H9 (cell line): ENCODE data around the gene C20orf144. TPM values are rescaled to one million over a fixed set of nuclear protein-coding genes. Genes with fewer than 3 reads are reported as not detected.

Experiments
- DNase-seq: peaks from one replicate; pipeline ENCODE4 v3.0.0-alpha.2; 2017
- H2AFZ ChIP-seq: one replicate; pipeline ENCODE4 v1.6.1; 2013; ENCODE audit warnings: mild to moderate bottlenecking, low read length, control low read depth, moderate library complexity
- H2AK5ac ChIP-seq: 2 replicates; pipeline ENCODE4 v1.6.1; 2013; ENCODE audit warnings: low read length, control low read depth, mixed read lengths; ENCODE audit not compliant: insufficient read length
- H2BK120ac ChIP-seq: one replicate; pipeline ENCODE4 v1.6.1; 2013; ENCODE audit warnings: low read depth, mild to moderate bottlenecking, low read length, control low read depth, inconsistent platforms; ENCODE audit not compliant: poor library complexity, severe bottlenecking
- H2BK12ac ChIP-seq: 2 replicates; pipeline ENCODE4 v1.6.1; 2013; ENCODE audit warnings: low read length, control low read depth, mixed read lengths, low read depth; ENCODE audit not compliant: insufficient read length
- H2BK15ac ChIP-seq: 2 replicates; pipeline ENCODE4 v1.6.1; 2013; ENCODE audit warnings: low read depth, low read length, control low read depth
- H2BK20ac ChIP-seq: one replicate; pipeline ENCODE4 v1.6.1; 2013; ENCODE audit warnings: low read depth, mild to moderate bottlenecking, low read length, control low read depth, inconsistent platforms; ENCODE audit not compliant: poor library complexity, severe bottlenecking
- H2BK5ac ChIP-seq: 2 replicates; pipeline ENCODE4 v1.6.1; 2013; ENCODE audit warnings: low read length, control low read depth, mixed read lengths; ENCODE audit not compliant: insufficient read length
- H3K14ac ChIP-seq: 2 replicates; pipeline ENCODE4 v1.6.1; 2013; ENCODE audit warnings: low read length, control low read depth; ENCODE audit not compliant: insufficient read depth
- H3K18ac ChIP-seq: 2 replicates; pipeline ENCODE4 v1.6.1; 2013; ENCODE audit warnings: low read depth, mild to moderate bottlenecking, mixed read lengths, low read length, control low read depth; ENCODE audit not compliant: insufficient read length
- H3K23ac ChIP-seq: 2 replicates; pipeline ENCODE4 v1.6.1; 2013; ENCODE audit warnings: low read length, control low read depth, mixed read lengths, low read depth; ENCODE audit not compliant: insufficient read length
- H3K23me2 ChIP-seq: 2 replicates; pipeline ENCODE4 v1.6.1; 2013; ENCODE audit warnings: low read depth, mild to moderate bottlenecking, mixed read lengths, low read length, control low read depth; ENCODE audit not compliant: insufficient read length, poor library complexity, severe bottlenecking
- H3K27ac ChIP-seq: 2 replicates; pipeline ENCODE4 v1.5.1; 2013; ENCODE audit warnings: low read length, control low read depth, mixed read lengths, low read depth; ENCODE audit not compliant: insufficient read length
- H3K27me3 ChIP-seq: 2 replicates; pipeline ENCODE4 v1.6.1; 2013; ENCODE audit warnings: low read length, control low read depth, inconsistent platforms; ENCODE audit not compliant: insufficient read depth
- H3K4ac ChIP-seq: 2 replicates; pipeline ENCODE4 v1.6.1; 2013; ENCODE audit warnings: low read depth, mild to moderate bottlenecking, control low read depth, inconsistent platforms, low read length, moderate library complexity
- H3K4me1 ChIP-seq: 2 replicates; pipeline ENCODE4 v1.6.1; 2013; ENCODE audit warnings: low read length, control low read depth, inconsistent platforms; ENCODE audit not compliant: insufficient read depth
- H3K4me2 ChIP-seq: 2 replicates; pipeline ENCODE4 v1.6.1; 2013; ENCODE audit warnings: low read length, control low read depth, mixed read lengths; ENCODE audit not compliant: insufficient read length, insufficient read depth
- H3K56ac ChIP-seq: 2 replicates; pipeline ENCODE4 v1.6.1; 2013; ENCODE audit warnings: low read depth, mild to moderate bottlenecking, mixed read lengths, low read length, control low read depth; ENCODE audit not compliant: insufficient read length
- H3K79me1 ChIP-seq: 2 replicates; pipeline ENCODE4 v1.6.1; 2013; ENCODE audit warnings: low read depth, mild to moderate bottlenecking, moderate library complexity, low read length, control low read depth, inconsistent platforms; ENCODE audit not compliant: insufficient read depth, poor library complexity, severe bottlenecking
- H3K79me2 ChIP-seq: 2 replicates; pipeline ENCODE4 v1.6.1; 2013; ENCODE audit warnings: low read length, control low read depth, inconsistent platforms; ENCODE audit not compliant: insufficient read depth
- H3K9ac ChIP-seq: 2 replicates; pipeline ENCODE4 v1.6.1; 2013; ENCODE audit warnings: low read length, control low read depth, mixed read lengths; ENCODE audit not compliant: insufficient read length; ENCODE audit errors: extremely low read depth
- H3K9me3 ChIP-seq: one replicate; pipeline ENCODE4 v1.6.1; 2013; ENCODE audit warnings: low read depth, low read length, inconsistent platforms; ENCODE audit not compliant: control insufficient read depth
- H3T11ph ChIP-seq: one replicate; pipeline ENCODE4 v1.6.1; 2013; ENCODE audit warnings: mild to moderate bottlenecking, low read length, control low read depth, inconsistent platforms
- H4K20me1 ChIP-seq: one replicate; pipeline ENCODE4 v1.6.1; 2013; ENCODE audit not compliant: control insufficient read depth, insufficient read length, insufficient read depth
- H4K5ac ChIP-seq: 2 replicates; pipeline ENCODE4 v1.6.1; 2013; ENCODE audit warnings: low read depth, mild to moderate bottlenecking, mixed read lengths, low read length, control low read depth; ENCODE audit not compliant: insufficient read length
- H4K8ac ChIP-seq: replicated peaks from 2 replicates; pipeline ENCODE4 v1.6.1; 2013; ENCODE audit warnings: low read length, control low read depth, mixed read lengths, low read depth; ENCODE audit not compliant: insufficient read length
- H4K91ac ChIP-seq: 2 replicates; pipeline ENCODE4 v1.6.1; 2013; ENCODE audit warnings: low read depth, mild to moderate bottlenecking, moderate library complexity, mixed read lengths, low read length, control low read depth; ENCODE audit not compliant: insufficient read length
- H3K27ac Mint-ChIP-seq, 3 experiments: 2 replicates in 2 of 3; 3 replicates in 1 of 3; pipeline ENCODE4 v1.8.0; 2020 to 2021; ENCODE audit warnings: mixed read lengths in 3 of 3, mild to moderate bottlenecking in 1 of 3, moderate library complexity in 1 of 3
- H3K27me3 Mint-ChIP-seq: 2 replicates; pipeline ENCODE4 v1.8.0; 2021; ENCODE audit warnings: low read depth, mild to moderate bottlenecking, moderate library complexity, mixed read lengths
- H3K36me3 Mint-ChIP-seq, 3 experiments: 2 replicates in 2 of 3; 3 replicates in 1 of 3; pipeline ENCODE4 v1.8.0; 2020 to 2021; ENCODE audit warnings: low read depth in 3 of 3, mixed read lengths in 3 of 3; ENCODE audit not compliant: insufficient read depth in 1 of 3
- H3K4me1 Mint-ChIP-seq, 2 experiments: 2 replicates each; pipeline ENCODE4 v1.8.0; 2020; ENCODE audit warnings: mixed read lengths in 2 of 2
- H3K4me3 Mint-ChIP-seq, 2 experiments: 2 replicates in 1 of 2; 3 replicates in 1 of 2; pipeline ENCODE4 v1.8.0; 2020 to 2021; ENCODE audit warnings: mild to moderate bottlenecking in 2 of 2, mixed read lengths in 2 of 2, moderate library complexity in 1 of 2
- H3K9me3 Mint-ChIP-seq, 2 experiments: 2 replicates in 1 of 2; 3 replicates in 1 of 2; pipeline ENCODE4 v1.8.0; 2020; ENCODE audit warnings: mild to moderate bottlenecking in 2 of 2, mixed read lengths in 2 of 2, moderate library complexity in 1 of 2
- WGBS: extraction: QIAGEN DNeasy Blood & Tissue Kit; methylation state at CpG from one replicate; pipeline ENCODE4 v1.1.7; 2013; ENCODE audit warnings: missing lambda C conversion rate, low lambda C conversion rate, mixed read lengths; ENCODE audit not compliant: insufficient read length; ENCODE audit errors: extremely low coverage; 5-methylcytosine and 5-hydroxymethylcytosine counted together
- total RNA-seq: library from RNA; stranded (reverse); gene quantifications from 2 replicates; pipeline ENCODE4 v1.2.1, GENCODE V29; 2021
- TF ChIP-seq, protein P1 (sequence below): fragments of 200-600 bp; sonication (generic); conservative IDR thresholded peaks from 3 replicates; pipeline ENCODE4 v1.8.0; 2021; ENCODE audit warnings: antibody characterized with exemption, mild to moderate bottlenecking

Gene C20orf144
- total RNA-seq, 1 experiment from 2014 or later = 0.26 TPM

- TF ChIP-seq, protein P1, sequence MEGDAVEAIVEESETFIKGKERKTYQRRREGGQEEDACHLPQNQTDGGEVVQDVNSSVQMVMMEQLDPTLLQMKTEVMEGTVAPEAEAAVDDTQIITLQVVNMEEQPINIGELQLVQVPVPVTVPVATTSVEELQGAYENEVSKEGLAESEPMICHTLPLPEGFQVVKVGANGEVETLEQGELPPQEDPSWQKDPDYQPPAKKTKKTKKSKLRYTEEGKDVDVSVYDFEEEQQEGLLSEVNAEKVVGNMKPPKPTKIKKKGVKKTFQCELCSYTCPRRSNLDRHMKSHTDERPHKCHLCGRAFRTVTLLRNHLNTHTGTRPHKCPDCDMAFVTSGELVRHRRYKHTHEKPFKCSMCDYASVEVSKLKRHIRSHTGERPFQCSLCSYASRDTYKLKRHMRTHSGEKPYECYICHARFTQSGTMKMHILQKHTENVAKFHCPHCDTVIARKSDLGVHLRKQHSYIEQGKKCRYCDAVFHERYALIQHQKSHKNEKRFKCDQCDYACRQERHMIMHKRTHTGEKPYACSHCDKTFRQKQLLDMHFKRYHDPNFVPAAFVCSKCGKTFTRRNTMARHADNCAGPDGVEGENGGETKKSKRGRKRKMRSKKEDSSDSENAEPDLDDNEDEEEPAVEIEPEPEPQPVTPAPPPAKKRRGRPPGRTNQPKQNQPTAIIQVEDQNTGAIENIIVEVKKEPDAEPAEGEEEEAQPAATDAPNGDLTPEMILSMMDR = no peak
- no peaks in the 10 kb centered on the region for H3K4me1 Mint-ChIP-seq
- Histone ChIP-seq H2BK12ac (no peak overlapping the region), H4K8ac (no peak overlapping the region), H3K23ac (no peak overlapping the region), H3K27ac (no peak overlapping the region), H4K91ac (no peak overlapping the region), H3K56ac (no peak overlapping the region), H2BK5ac (no peak overlapping the region), H2AK5ac (no peak overlapping the region), H4K20me1 (no peaks in the 10 kb centered on the region), H3T11ph (no peak overlapping the region), H4K5ac (no peak overlapping the region), H3K27me3 (no peaks in the 10 kb centered on the region), H2BK15ac (no peak overlapping the region), H3K79me1 (no peaks in the 10 kb centered on the region), H2AFZ (no peak overlapping the region), H3K4me1 (no peaks in the 10 kb centered on the region), H3K18ac (no peak overlapping the region), H3K4ac (no peak overlapping the region), H3K9me3 (no peaks in the 10 kb centered on the region), H2BK120ac (no peak overlapping the region), H3K9ac (no peak overlapping the region), H3K23me2 (no peaks in the 10 kb centered on the region), H2BK20ac (no peak overlapping the region), H3K79me2 (no peaks in the 10 kb centered on the region), H3K4me2 (no peak overlapping the region), H3K14ac (no peak overlapping the region)
- WGBS = no CpG with 5 or more reads among the region's 4 CpGs
- no peaks in the 10 kb centered on the region for H3K9me3 Mint-ChIP-seq
- H3K36me3 Mint-ChIP-seq = peaks cover 18 to 73% (median 53%) of the 10 kb centered on the region in 3 experiments; a peak in 6 of 7 replicates
- H3K27me3 Mint-ChIP-seq = no peaks in the 10 kb centered on the region
- H3K4me3 Mint-ChIP-seq = no peak overlapping the region
- no peak for DNase-seq
- H3K27ac Mint-ChIP-seq = no peak overlapping the region
Measured at GRCh38 chr20:33626190-33626589, 35.9 kb upstream of the C20orf144 start.
